LNCAP (cell line): ENCODE data around the gene EPS8.
A peak's percentile ranks its signal among the peaks of the same experiment; 100 is the strongest.

Source experiments
- CTCF ChIP-seq: fragments of 450-650 bp; IDR thresholded peaks from 2 replicates; pipeline ENCODE4 v1.5.1; 2017; ENCODE audit warnings: mild to moderate bottlenecking

The EPS8 gene

GRCh38 chr12:15597125-15597830 lies 191.9 kb downstream of the EPS8 start:
- TF ChIP-seq CTCF, result no peak

GRCh38 chr12:15596174-15596573 lies 193.0 kb downstream of the EPS8 start:
- TF ChIP-seq CTCF, result no peak

- TF ChIP-seq CTCF, result no peak
These were observed 196.3 kb downstream of the EPS8 start for GRCh38 chr12:15592934-15593333.

- TF ChIP-seq CTCF, result no peak
These were observed 197.4 kb downstream of the EPS8 start for GRCh38 chr12:15591811-15592210.

GRCh38 chr12:15590180-15590826 lies 198.9 kb downstream of the EPS8 start:
- peak; percentile 88 for TF ChIP-seq CTCF

- no peak for TF ChIP-seq CTCF
These were observed 199.7 kb downstream of the EPS8 start for GRCh38 chr12:15589328-15590032.

GRCh38 chr12:15584366-15585041 lies 204.7 kb downstream of the EPS8 start:
- peak; percentile 78 for TF ChIP-seq CTCF
